ENCODE data around the gene PCDHGB4.

PCDHGB4 gene

GRCh38 chr5:141363952-141364660, 23.4 kb upstream of the PCDHGB4 start, which contains the start of gene PCDHGA5:
TSS of gene PCDHGA5 (plus strand) at chr5:141364162. CDS start at chr5:141364331, 169 bp downstream.
- Histone ChIP-seq H3K4me3 (ENCODE audit: low read depth in 1 of 2, low read length in 1 of 2) (no peak within 1 kb of the TSS), H3K4me1 (ENCODE audit: control insufficient read depth in 1 of 2, insufficient read depth in 1 of 2, low read depth in 1 of 2, low read length in 1 of 2) (no peaks in the 10 kb centered on the region), H3K9me3 (peaks cover 51% of the 10 kb centered on the region), H3K27ac (no peak within 1 kb of the TSS), H3K36me3 (no peaks in the 10 kb centered on the region), H3K27me3 (peaks cover 100% of the 10 kb centered on the region)
- no peak for TF ChIP-seq CTCF (IDR thresholded peaks at IDR 0.05)

- no peak for TF ChIP-seq CTCF (IDR thresholded peaks at IDR 0.05)
- no peaks in the 10 kb centered on the region for H3K36me3 ChIP-seq
- H3K4me3 ChIP-seq (ENCODE audit: low read depth in 1 of 2, low read length in 1 of 2): no peak overlapping the region
- no peak overlapping the region for H3K27ac ChIP-seq
- H3K27me3 ChIP-seq: peaks cover 100% of the 10 kb centered on the region
- peaks cover 43% of the 10 kb centered on the region for H3K9me3 ChIP-seq
- H3K4me1 ChIP-seq (ENCODE audit: control insufficient read depth in 1 of 2, insufficient read depth in 1 of 2, low read depth in 1 of 2, low read length in 1 of 2): no peaks in the 10 kb centered on the region
Measured at GRCh38 chr5:141366016-141366896, 21.2 kb upstream of the PCDHGB4 start.

GRCh38 chr5:141369994-141370848, 17.3 kb upstream of the PCDHGB4 start, which contains the start of gene PCDHGB3:
TSS of gene PCDHGB3 (plus strand) at chr5:141370242. CDS start at chr5:141370395, 153 bp downstream.
- TF ChIP-seq CTCF (IDR thresholded peaks at IDR 0.05): no peak
- H3K27me3 ChIP-seq: peaks cover 100% of the 10 kb centered on the region

GRCh38 chr5:141371572-141372475, 15.7 kb upstream of the PCDHGB4 start:
- TF ChIP-seq CTCF (IDR thresholded peaks at IDR 0.05): no peak
- Histone ChIP-seq H3K4me1 (ENCODE audit: control insufficient read depth in 1 of 2, insufficient read depth in 1 of 2, low read depth in 1 of 2, low read length in 1 of 2) (no peaks in the 10 kb centered on the region), H3K4me3 (ENCODE audit: low read depth in 1 of 2, low read length in 1 of 2) (no peak overlapping the region), H3K9me3 (peaks cover 40% of the 10 kb centered on the region), H3K27ac (no peak overlapping the region), H3K36me3 (no peaks in the 10 kb centered on the region), H3K27me3 (peaks cover 97% of the 10 kb centered on the region)

More at GRCh38 chr5:141369994-141370848, 17.3 kb upstream of the PCDHGB4 start, which contains the start of gene PCDHGB3:
- peaks cover 44% of the 10 kb centered on the region for H3K9me3 ChIP-seq
- no peak within 1 kb of the TSS for H3K27ac ChIP-seq
- H3K36me3 ChIP-seq: no peaks in the 10 kb centered on the region
- no peaks in the 10 kb centered on the region for H3K4me1 ChIP-seq (ENCODE audit: control insufficient read depth in 1 of 2, insufficient read depth in 1 of 2, low read depth in 1 of 2, low read length in 1 of 2)
- H3K4me3 ChIP-seq (ENCODE audit: low read depth in 1 of 2, low read length in 1 of 2): no peak within 1 kb of the TSS
